WI38 (cell line): Measurements from ENCODE around the gene PIK3R3.

Experiments used
- H3K4me3 ChIP-seq: 2 replicates; pipeline ENCODE4 v1.5.1; 2011; ENCODE audit warnings: low read depth, mild to moderate bottlenecking, control low read depth, low read length
- TF ChIP-seq, protein P1 (sequence below): IDR thresholded peaks from 2 replicates; pipeline ENCODE4 v1.5.1; 2012; ENCODE audit warnings: low read depth, mild to moderate bottlenecking, control low read depth, low read length

PIK3R3 gene

GRCh38 chr1:46153228-46153627 lies 20.8 kb upstream of the PIK3R3 start:
- H3K4me3 ChIP-seq: no peak overlapping the region
- TF ChIP-seq, protein P1, sequence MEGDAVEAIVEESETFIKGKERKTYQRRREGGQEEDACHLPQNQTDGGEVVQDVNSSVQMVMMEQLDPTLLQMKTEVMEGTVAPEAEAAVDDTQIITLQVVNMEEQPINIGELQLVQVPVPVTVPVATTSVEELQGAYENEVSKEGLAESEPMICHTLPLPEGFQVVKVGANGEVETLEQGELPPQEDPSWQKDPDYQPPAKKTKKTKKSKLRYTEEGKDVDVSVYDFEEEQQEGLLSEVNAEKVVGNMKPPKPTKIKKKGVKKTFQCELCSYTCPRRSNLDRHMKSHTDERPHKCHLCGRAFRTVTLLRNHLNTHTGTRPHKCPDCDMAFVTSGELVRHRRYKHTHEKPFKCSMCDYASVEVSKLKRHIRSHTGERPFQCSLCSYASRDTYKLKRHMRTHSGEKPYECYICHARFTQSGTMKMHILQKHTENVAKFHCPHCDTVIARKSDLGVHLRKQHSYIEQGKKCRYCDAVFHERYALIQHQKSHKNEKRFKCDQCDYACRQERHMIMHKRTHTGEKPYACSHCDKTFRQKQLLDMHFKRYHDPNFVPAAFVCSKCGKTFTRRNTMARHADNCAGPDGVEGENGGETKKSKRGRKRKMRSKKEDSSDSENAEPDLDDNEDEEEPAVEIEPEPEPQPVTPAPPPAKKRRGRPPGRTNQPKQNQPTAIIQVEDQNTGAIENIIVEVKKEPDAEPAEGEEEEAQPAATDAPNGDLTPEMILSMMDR: no peak

GRCh38 chr1:46152016-46152415 lies 19.6 kb upstream of the PIK3R3 start:
- H3K4me3 ChIP-seq: no peak overlapping the region
- TF ChIP-seq, protein P1: no peak

DNA sequence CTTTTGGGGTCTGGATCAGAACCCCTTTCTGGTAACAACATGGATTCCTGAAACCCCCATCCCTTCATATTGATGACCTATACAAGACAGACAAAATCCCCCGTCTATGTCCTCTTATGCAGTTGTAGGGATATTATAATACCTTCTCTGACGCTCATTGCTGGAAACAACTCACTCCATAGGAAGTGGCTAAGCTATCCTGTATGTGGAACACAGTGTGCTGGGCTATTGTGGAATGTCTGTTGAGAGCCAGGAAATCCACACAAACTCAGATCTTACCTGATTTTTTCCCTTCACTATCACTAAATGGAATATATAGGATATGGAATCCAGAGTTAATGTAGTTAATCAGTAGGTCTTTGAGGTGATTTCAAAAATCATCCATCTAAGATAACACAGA lies 17.7 kb upstream of the PIK3R3 start:
- H3K4me3 ChIP-seq: no peak overlapping the region
- TF ChIP-seq, protein P1: no peak

- TF ChIP-seq, protein P1: no peak
- H3K4me3 ChIP-seq: no peak overlapping the region
Measured at GRCh38 chr1:46148318-46148717, 15.9 kb upstream of the PIK3R3 start.

DNA sequence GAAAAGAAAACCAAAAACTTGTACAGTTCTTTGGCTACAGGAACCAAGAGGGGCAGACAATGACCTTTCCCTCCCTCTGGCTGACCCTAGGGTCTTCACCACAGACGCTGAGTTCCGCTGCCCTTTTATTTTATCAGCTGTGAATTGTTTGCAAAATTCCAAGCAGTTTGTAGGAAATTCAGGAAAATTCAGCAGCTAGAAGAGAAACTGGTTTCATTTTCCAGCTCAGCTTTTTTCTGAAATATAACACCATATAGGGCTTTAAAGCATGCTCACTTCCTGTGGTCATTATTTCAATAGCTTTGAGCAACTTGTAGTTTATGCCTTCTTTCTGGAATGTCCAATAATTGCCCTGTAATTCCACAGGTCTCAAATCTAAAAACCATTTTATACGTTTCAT lies 5.5 kb upstream of the PIK3R3 start:
- peak overlapping the region; percentile 56 for H3K4me3 ChIP-seq
- TF ChIP-seq, protein P1: no peak

GRCh38 chr1:46136711-46137110 lies 4.3 kb upstream of the PIK3R3 start:
- no peak overlapping the region for H3K4me3 ChIP-seq
- TF ChIP-seq, protein P1: no peak

- TF ChIP-seq, protein P1: no peak
- no peak overlapping the region for H3K4me3 ChIP-seq
Measured at GRCh38 chr1:46134660-46135331, 2.4 kb upstream of the PIK3R3 start.
